ENCODE data around the gene PFKM.

The PFKM gene

GRCh38 chr12:48157889-48158370 is 38.8 kb downstream of the PFKM start:
- TF ChIP-seq ZFX (IDR thresholded peaks at IDR 0.05): no peak
- TF ChIP-seq, protein P1, sequence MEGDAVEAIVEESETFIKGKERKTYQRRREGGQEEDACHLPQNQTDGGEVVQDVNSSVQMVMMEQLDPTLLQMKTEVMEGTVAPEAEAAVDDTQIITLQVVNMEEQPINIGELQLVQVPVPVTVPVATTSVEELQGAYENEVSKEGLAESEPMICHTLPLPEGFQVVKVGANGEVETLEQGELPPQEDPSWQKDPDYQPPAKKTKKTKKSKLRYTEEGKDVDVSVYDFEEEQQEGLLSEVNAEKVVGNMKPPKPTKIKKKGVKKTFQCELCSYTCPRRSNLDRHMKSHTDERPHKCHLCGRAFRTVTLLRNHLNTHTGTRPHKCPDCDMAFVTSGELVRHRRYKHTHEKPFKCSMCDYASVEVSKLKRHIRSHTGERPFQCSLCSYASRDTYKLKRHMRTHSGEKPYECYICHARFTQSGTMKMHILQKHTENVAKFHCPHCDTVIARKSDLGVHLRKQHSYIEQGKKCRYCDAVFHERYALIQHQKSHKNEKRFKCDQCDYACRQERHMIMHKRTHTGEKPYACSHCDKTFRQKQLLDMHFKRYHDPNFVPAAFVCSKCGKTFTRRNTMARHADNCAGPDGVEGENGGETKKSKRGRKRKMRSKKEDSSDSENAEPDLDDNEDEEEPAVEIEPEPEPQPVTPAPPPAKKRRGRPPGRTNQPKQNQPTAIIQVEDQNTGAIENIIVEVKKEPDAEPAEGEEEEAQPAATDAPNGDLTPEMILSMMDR (conservative IDR thresholded peaks at IDR 0.05): no peak
- peak overlapping the region; percentile 82 for H3K27ac ChIP-seq

GRCh38 chr12:48160046-48160445 is 40.9 kb downstream of the PFKM start:
- TF ChIP-seq, protein P1 (conservative IDR thresholded peaks at IDR 0.05): no peak
- no peak for TF ChIP-seq ZFX (IDR thresholded peaks at IDR 0.05)
- H3K27ac ChIP-seq: no peak overlapping the region

GRCh38 chr12:48160807-48161206 is 41.6 kb downstream of the PFKM start:
- no peak overlapping the region for H3K27ac ChIP-seq
- TF ChIP-seq, protein P1 (conservative IDR thresholded peaks at IDR 0.05): no peak
- no peak for TF ChIP-seq ZFX (IDR thresholded peaks at IDR 0.05)

DNA sequence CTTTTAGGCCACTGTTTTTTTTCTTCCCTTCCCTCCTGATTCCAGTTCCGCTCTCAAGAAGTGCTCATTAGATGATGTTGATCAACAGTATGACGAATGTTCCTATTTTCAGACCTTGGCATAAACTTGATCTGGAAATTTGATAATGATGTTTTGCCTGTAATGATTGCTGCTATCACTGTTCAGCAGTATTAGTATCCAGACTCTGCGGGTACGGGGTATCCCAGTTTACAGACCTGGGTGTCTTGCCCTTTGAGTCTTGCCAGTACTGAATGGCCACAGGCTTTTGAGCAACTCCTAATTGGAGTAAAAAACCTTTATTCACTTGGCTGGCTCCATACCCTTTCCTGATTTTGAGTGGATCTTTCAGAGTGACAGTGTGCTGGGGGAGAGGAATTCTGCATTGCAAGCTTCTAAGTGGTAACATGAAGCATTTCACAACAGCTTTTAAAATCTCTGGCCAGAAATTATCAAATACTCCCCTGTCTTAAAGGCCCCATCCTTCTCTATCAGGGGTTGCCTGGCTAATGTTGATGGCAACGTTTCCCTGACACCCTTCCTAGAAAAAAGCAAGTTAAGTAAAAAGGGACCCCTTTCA is 44.1 kb downstream of the PFKM start:
- no peak for TF ChIP-seq ZFX (IDR thresholded peaks at IDR 0.05)
- TF ChIP-seq, protein P1 (conservative IDR thresholded peaks at IDR 0.05): no peak
- H3K27ac ChIP-seq: no peak overlapping the region

GRCh38 chr12:48164451-48164850 is 45.3 kb downstream of the PFKM start:
- TF ChIP-seq, protein P1 (conservative IDR thresholded peaks at IDR 0.05): no peak
- TF ChIP-seq ZFX (IDR thresholded peaks at IDR 0.05): no peak
- no peak overlapping the region for H3K27ac ChIP-seq

GRCh38 chr12:48165089-48165981 is 46.2 kb downstream of the PFKM start:
- TF ChIP-seq, protein P1 (conservative IDR thresholded peaks at IDR 0.05): peak; percentile 96
- TF ChIP-seq ZFX (IDR thresholded peaks at IDR 0.05): no peak
- no peak overlapping the region for H3K27ac ChIP-seq

- H3K27ac ChIP-seq: no peak overlapping the region
- TF ChIP-seq ZFX (IDR thresholded peaks at IDR 0.05): no peak
- TF ChIP-seq, protein P1 (conservative IDR thresholded peaks at IDR 0.05): no peak
Observed at GRCh38 chr12:48169011-48169410, 49.8 kb downstream of the PFKM start.
